GM23338 (cell line): ENCODE results near the gene KCNA2. TPM values are rescaled to one million over a fixed set of nuclear protein-coding genes. Genes with fewer than 3 reads are reported as not detected.

Experiments used
- ATAC-seq: fragments of 200-7000 bp; cut with Tn5 transposase; 3 replicates; pipeline ENCODE4 v1.9.1; 2020
- DNase-seq: peaks from one replicate; pipeline ENCODE4 v3.0.0-alpha.2; 2015; ENCODE audit warnings: low spot score
- H2AFZ ChIP-seq: fragments of 200-600 bp; sonication (generic); 2 replicates; pipeline ENCODE4 v1.8.0; 2016; ENCODE audit warnings: antibody characterized with exemption, mild to moderate bottlenecking, moderate library complexity
- H3F3A ChIP-seq: fragments of 200-600 bp; sonication (generic); replicated peaks from 2 replicates; pipeline ENCODE4 v1.8.0; 2017; ENCODE audit warnings: antibody characterized with exemption, mixed run types, low read depth
- H3K27ac ChIP-seq: fragments of 200-600 bp; sonication (generic); 2 replicates; pipeline ENCODE4 v1.6.1; 2016; ENCODE audit warnings: low read depth
- H3K27me3 ChIP-seq: fragments of 200-600 bp; sonication (generic); 2 replicates; pipeline ENCODE4 v1.8.0; 2016; ENCODE audit warnings: mild to moderate bottlenecking, mixed run types, moderate library complexity; ENCODE audit not compliant: insufficient read depth
- H3K36me3 ChIP-seq: fragments of 200-600 bp; sonication (generic); 2 replicates; pipeline ENCODE4 v1.8.0; 2016; ENCODE audit warnings: mild to moderate bottlenecking; ENCODE audit not compliant: insufficient read depth
- H3K4me1 ChIP-seq: fragments of 200-600 bp; sonication (generic); 2 replicates; pipeline ENCODE4 v1.8.0; 2016; ENCODE audit warnings: mild to moderate bottlenecking, moderate library complexity; ENCODE audit not compliant: insufficient read depth
- H3K4me2 ChIP-seq: fragments of 200-600 bp; sonication (generic); 2 replicates; pipeline ENCODE4 v1.7.1; 2017; ENCODE audit warnings: mixed run types
- H3K4me3 ChIP-seq: fragments of 200-600 bp; sonication (generic); 2 replicates; pipeline ENCODE4 v1.6.1; 2016; ENCODE audit warnings: mixed run types
- H3K79me2 ChIP-seq: fragments of 200-600 bp; sonication (generic); replicated peaks from 2 replicates; pipeline ENCODE4 v1.8.0; 2017; ENCODE audit warnings: mild to moderate bottlenecking; ENCODE audit not compliant: insufficient read depth
- H3K9me2 ChIP-seq: fragments of 200-600 bp; sonication (generic); 2 replicates; pipeline ENCODE4 v1.8.0; 2017; ENCODE audit not compliant: insufficient read depth
- H4K20me1 ChIP-seq: fragments of 200-600 bp; sonication (generic); replicated peaks from 2 replicates; pipeline ENCODE4 v1.8.0; 2017; ENCODE audit warnings: mild to moderate bottlenecking; ENCODE audit not compliant: insufficient read depth
- H3K27ac Mint-ChIP-seq: 2 replicates; pipeline ENCODE4 v1.8.0; 2020; ENCODE audit warnings: inconsistent platforms, mild to moderate bottlenecking, moderate library complexity, mixed read lengths
- H3K27me3 Mint-ChIP-seq: 3 replicates; pipeline ENCODE4 v1.8.0; 2022; ENCODE audit warnings: low read depth, mild to moderate bottlenecking, moderate library complexity, mixed read lengths, inconsistent platforms; ENCODE audit not compliant: insufficient read depth, poor library complexity
- H3K36me3 Mint-ChIP-seq: 3 replicates; pipeline ENCODE4 v1.8.0; 2021; ENCODE audit warnings: low read depth, mild to moderate bottlenecking, inconsistent platforms, moderate library complexity, mixed read lengths
- H3K4me1 Mint-ChIP-seq: 3 replicates; pipeline ENCODE4 v1.8.0; 2020; ENCODE audit warnings: mild to moderate bottlenecking, inconsistent platforms, mixed read lengths
- H3K4me3 Mint-ChIP-seq: 3 replicates; pipeline ENCODE4 v1.8.0; 2021; ENCODE audit warnings: moderate library complexity, mild to moderate bottlenecking, inconsistent platforms, mixed read lengths
- H3K9me3 Mint-ChIP-seq: 3 replicates; pipeline ENCODE4 v1.8.0; 2020; ENCODE audit warnings: moderate library complexity, mild to moderate bottlenecking, inconsistent platforms, mixed read lengths
- CREB1 ChIP-seq: fragments of 250-450 bp; sonication (Bioruptor Pico); IDR thresholded peaks from 2 replicates; pipeline ENCODE4 v1.5.0; 2020; ENCODE audit warnings: low read depth, mild to moderate bottlenecking, moderate library complexity
- CTCF ChIP-seq, 2 experiments: fragments of 200-600 bp in 1 of 2; sonication (generic) in 1 of 2; conservative IDR thresholded peaks; 2 replicates each; pipeline versions ENCODE4 v1.5.1 to v1.6.1; 2016 to 2017; ENCODE audit warnings: antibody characterized with exemption in 2 of 2, low read depth in 2 of 2, mild to moderate bottlenecking in 2 of 2, moderate library complexity in 1 of 2
- ETS1 ChIP-seq: IDR thresholded peaks from 2 replicates; pipeline ENCODE4 v1.6.1; 2016; ENCODE audit warnings: antibody characterized with exemption
- EZH2 ChIP-seq: fragments of 200-600 bp; sonication (generic); IDR thresholded peaks from one replicate; pipeline ENCODE4 v1.8.0; 2017; ENCODE audit warnings: antibody characterized with exemption, mild to moderate bottlenecking, low read depth; ENCODE audit not compliant: unreplicated experiment
- EZH2phosphoT487 ChIP-seq: fragments of 200-600 bp; sonication (generic); IDR thresholded peaks from one replicate; pipeline ENCODE4 v1.8.1; 2018; ENCODE audit warnings: antibody characterized with exemption; ENCODE audit not compliant: unreplicated experiment
- JUNB ChIP-seq: IDR thresholded peaks from one replicate; pipeline ENCODE4 v1.6.1; 2016; ENCODE audit warnings: antibody characterized with exemption; ENCODE audit not compliant: unreplicated experiment
- NANOG ChIP-seq: IDR thresholded peaks from 2 replicates; pipeline ENCODE4 v1.6.1; 2016; ENCODE audit warnings: antibody characterized with exemption, borderline replicate concordance
- POLR2AphosphoS5 ChIP-seq: IDR thresholded peaks from 2 replicates; pipeline ENCODE4 v1.6.1; 2016; ENCODE audit warnings: antibody characterized with exemption, low read depth
- REST ChIP-seq: IDR thresholded peaks from one replicate; pipeline ENCODE4 v1.6.1; 2018; ENCODE audit warnings: antibody characterized with exemption; ENCODE audit not compliant: unreplicated experiment
- STAT1 ChIP-seq: IDR thresholded peaks from one replicate; pipeline ENCODE4 v1.6.1; 2016; ENCODE audit warnings: antibody characterized with exemption; ENCODE audit not compliant: unreplicated experiment
- ZNF114 ChIP-seq: fragments of 250-450 bp; sonication (Bioruptor Pico); IDR thresholded peaks from 2 replicates; pipeline ENCODE4 v1.5.0; 2020; ENCODE audit warnings: mild to moderate bottlenecking, moderate library complexity
- ZNF331 ChIP-seq: fragments of 250-450 bp; sonication (Bioruptor Pico); IDR thresholded peaks from 2 replicates; pipeline ENCODE4 v1.5.0; 2020; ENCODE audit warnings: low read depth, mild to moderate bottlenecking, moderate library complexity
- ZNF462 ChIP-seq: fragments of 250-450 bp; sonication (Bioruptor Pico); IDR thresholded peaks from 2 replicates; pipeline ENCODE4 v1.5.0; 2020; ENCODE audit warnings: mild to moderate bottlenecking, moderate library complexity
- polyA plus RNA-seq: library from polyadenylated mRNA; unstranded; fragments of >200 nt; fragmentation: Nextera tagmentation; extraction: Ambion mirVana; gene quantifications from 2 replicates; pipeline ENCODE4 v1.2.1, GENCODE V29; 2016
- total RNA-seq: library from RNA; depleted of rRNA; stranded (reverse); fragments of >200 nt; shearing (Covaris generic); gene quantifications from 2 replicates; pipeline ENCODE4 v1.2.3, GENCODE V29; 2014

KCNA2 gene
- total and polyA plus RNA-seq, 2 experiments from 2014 or later, result 0.11 to 1.5 TPM

GRCh38 chr1:110595353-110595710, 10.8 kb downstream of the KCNA2 start:
- Histone ChIP-seq H3K4me3 (no peak overlapping the region), H4K20me1 (no peaks in the 10 kb centered on the region), H3K79me2 (no peaks in the 10 kb centered on the region), H3K36me3 (no peaks in the 10 kb centered on the region), H3K27ac (no peak overlapping the region), H2AFZ (no peak overlapping the region), H3K27me3 (no peaks in the 10 kb centered on the region), H3K9me2 (no peaks in the 10 kb centered on the region), H3K4me1 (no peaks in the 10 kb centered on the region), H3F3A (no peaks in the 10 kb centered on the region), H3K4me2 (no peak overlapping the region)
- DNase-seq (no peak), ATAC-seq (no peak)
- Mint-ChIP-seq H3K9me3 (no peaks in the 10 kb centered on the region), H3K27me3 (peaks cover 8% of the 10 kb centered on the region), H3K4me3 (no peak overlapping the region), H3K4me1 (peaks cover 8% of the 10 kb centered on the region; the same call in 2 of the 3 replicates), H3K36me3 (no peaks in the 10 kb centered on the region), H3K27ac (no peak overlapping the region)
- no peak for TF ChIP-seq EZH2phosphoT487
- TF ChIP-seq REST, result no peak
- TF ChIP-seq JUNB, result no peak
- TF ChIP-seq STAT1, result no peak
- no peak for TF ChIP-seq POLR2AphosphoS5
- TF ChIP-seq ZNF462, result no peak
- TF ChIP-seq EZH2, result no peak
- no peak for TF ChIP-seq ETS1
- TF ChIP-seq NANOG, result no peak
- TF ChIP-seq ZNF331 (CRISPR knock-in tag), result no peak
- no peak for TF ChIP-seq ZNF114
- no peak for TF ChIP-seq CTCF (conservative IDR thresholded peaks at IDR 0.05; ENCODE audit: low read depth in 2 of 2)
- no peak for TF ChIP-seq CREB1 (CRISPR knock-in tag)
